GM04503 (cell line): ENCODE measurements around the gene ATP2A3.
A peak's percentile ranks its signal among the peaks of the same experiment; 100 is the strongest.

ENCODE experiments used
- DNase-seq: peaks from one replicate; pipeline ENCODE4 v3.0.0-alpha.2; 2012; ENCODE audit warnings: low read depth

Gene ATP2A3

DNA sequence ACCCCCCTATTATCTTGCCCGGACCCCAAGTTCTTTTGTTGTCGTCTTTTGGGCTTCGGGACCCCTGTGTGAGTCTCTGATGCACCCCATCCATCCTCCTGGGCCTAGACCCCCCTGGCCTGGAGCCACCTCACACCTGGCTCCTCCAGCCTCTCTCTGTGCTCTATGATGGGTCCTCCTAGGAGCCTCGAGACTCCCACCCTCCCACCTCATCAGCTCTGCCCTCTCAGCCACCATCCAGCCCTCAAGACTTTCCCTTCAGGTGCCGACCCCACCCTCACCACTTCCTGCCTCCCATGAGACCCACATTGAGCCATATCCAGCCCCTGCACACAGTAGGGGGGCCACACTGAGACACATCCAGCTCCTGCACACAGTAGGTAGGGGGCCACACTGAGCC lies 8.7 kb upstream of the ATP2A3 start:
- no peak for DNase-seq

DNA sequence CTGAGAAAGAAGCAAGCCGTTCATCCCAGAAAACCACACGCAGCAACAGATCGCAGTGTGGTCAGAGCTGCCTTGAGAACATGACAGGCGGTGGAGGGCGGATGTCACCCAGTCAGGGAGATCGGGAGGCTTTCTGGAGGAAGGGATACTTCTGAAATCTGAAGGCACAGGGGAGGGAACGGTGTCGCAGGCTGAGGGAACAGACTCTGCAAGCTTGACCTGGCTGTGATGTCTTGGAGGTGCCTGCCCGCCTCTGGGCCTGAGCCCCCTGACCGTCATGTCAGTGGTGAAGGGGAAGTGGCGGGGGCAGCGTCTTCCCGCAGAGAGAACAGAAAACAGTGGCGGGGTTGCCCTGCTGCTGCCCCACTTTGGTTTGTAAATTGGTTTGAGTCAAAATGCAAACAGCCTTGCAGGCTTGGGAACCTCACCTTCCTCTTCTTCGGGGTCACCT lies 8.1 kb upstream of the ATP2A3 start:
- DNase-seq, result no peak

DNA sequence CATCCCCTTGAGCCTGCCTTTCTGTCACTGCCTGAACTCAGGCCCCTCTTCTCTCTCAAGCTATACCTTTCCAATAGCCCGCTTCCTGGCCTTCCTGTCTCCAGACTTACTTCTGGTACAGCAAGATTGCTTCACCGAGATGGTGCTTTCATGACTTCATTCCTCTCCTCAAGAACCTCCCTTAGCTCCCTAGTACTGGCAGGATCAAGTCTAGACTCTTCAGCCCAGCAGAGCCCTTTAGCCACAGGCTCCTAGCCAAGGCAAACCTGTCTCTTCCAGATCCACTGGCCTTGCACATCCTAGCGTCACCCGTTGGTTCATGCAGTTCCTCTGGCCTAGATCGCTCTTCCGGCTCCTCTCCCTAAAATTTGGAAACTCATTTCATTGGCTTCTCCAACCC lies 6.4 kb upstream of the ATP2A3 start:
- DNase-seq, result no peak

GRCh38 chr17:3969963-3970362 lies 5.7 kb upstream of the ATP2A3 start:
- DNase-seq, result no peak

- DNase-seq, result no peak
Observed at GRCh38 chr17:3968886-3969524, 4.8 kb upstream of the ATP2A3 start.

GRCh38 chr17:3968015-3968414 lies 3.8 kb upstream of the ATP2A3 start:
- no peak for DNase-seq

GRCh38 chr17:3966720-3967363 lies 2.6 kb upstream of the ATP2A3 start:
- DNase-seq, result no peak

DNA sequence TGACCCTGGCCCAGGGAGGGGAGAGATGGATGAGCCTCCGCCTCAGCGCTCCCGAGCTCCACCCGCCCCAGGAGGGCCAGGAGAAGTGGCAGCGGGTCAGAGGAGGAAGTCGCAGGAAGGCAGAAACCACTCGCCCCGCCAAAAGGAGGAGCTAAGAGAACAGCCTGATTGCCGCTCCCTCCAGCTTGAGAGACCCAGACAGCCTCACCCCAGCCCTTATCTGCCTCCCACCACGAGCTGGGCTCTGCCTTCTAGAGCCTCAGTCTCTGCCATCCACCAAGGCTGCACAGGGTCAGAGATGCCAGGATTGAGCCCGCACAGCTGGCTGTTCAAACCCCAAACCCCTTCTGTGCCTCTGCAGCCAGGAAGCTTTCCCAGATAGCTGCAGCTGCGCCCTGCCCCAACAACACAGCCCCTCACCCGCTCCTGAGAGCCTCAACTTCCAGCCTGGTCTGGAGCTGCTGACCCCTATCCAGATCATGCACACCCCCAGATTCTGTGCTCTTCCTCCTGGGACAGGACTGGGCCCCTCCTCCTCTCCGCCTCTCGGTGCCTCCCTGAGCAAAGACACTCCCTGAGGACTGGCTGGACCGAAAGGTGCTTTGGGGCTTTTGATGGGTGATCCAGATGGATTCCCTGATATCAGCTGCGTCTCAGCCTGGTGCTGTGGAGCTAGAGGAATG lies 1.0 kb upstream of the ATP2A3 start:
- no peak for DNase-seq

GRCh38 chr17:3963237-3964201 lies 718 bp downstream of the ATP2A3 start:
- DNase-seq, result no peak

DNA sequence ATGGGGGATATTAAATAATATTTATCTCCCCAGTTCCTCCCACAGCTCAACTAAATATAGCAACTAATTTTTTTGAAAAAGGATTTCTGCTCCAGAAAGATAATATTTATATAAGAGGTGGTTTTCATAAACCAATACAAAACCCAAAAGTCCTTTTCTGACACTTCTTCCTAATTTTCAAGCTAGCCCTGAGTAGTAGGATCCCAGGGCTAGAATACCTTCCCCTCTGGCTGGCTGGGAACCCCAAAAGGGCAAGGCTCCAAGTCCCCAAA lies 1.3 kb downstream of the ATP2A3 start:
- DNase-seq, result no peak

DNA sequence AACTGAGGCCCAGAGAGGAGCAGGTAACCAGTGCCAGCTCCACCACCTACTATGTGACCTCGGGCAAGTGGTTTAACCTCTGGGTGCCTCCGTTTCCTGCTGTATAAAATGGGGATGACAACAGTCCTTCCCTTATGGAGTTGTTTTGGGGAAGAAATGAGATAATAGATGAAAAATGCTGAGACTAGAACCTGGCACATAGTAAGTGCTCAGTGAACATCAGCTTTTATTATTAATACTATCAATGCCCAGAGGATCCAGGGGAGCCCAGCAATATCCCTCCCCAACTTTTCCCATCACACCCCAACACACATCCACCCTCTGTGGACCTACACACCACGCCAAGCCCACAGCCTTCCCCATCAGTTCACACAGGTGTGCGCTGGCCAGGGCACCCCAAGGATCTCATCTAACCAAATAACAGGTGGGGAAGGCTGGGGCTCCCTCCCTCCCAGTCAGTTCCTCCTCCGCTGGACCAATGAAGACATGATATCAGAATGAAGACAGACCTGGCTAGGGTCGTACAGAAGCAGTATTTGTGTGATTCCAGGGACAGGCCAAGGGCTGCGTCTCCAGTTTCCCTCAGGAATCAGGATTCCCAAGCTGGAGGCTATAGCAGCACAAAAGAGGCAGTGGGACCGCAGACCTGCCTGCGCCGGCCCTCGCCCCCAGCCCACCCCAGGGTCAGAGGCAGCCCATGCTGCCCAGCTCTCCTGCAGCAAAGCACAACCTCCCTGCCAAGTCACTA lies 1.8 kb downstream of the ATP2A3 start:
- DNase-seq, result no peak

DNA sequence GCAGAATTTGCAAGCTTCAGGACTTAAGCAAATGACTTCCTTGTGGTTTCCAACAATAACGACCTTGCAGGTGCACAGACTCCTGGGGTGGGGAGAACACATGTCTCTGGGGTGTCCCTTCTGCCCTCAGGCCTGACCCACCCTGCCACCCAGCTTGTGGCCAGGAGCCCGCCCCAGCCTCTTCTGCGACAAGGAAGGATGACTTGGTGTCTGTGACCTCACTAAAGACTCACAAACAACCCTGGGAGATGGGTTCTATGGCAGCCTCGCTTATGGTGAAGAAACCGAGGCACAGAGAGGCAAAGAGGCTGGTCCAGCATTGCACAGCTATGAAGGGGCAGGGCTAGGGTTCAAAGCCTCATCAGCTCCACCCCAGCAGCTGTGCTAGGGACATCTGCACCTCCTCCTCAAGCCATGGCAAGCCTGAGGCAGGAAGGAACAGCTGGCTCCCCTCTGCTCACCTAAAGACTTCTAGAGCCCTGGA lies 2.6 kb downstream of the ATP2A3 start:
- DNase-seq, result no peak

DNA sequence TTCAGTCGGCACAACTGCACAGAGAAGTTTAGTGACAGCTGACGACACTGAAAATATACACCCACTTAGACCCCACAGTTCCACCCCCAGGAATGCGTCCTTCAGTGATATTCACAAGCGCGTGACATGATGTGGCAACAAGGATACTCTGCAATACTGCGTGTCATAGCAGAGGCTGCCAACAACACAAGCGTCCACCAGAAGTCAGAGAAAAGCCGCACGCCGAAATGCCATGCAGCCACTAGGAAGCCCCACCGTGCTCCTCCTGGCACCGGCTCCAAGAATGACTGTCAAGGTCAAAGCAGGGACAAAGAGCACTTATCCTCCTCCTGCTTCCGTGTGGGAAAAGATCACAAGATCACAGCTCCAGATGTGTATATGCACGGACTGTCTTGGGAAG lies 3.5 kb downstream of the ATP2A3 start:
- peak; percentile 51 for DNase-seq

DNA sequence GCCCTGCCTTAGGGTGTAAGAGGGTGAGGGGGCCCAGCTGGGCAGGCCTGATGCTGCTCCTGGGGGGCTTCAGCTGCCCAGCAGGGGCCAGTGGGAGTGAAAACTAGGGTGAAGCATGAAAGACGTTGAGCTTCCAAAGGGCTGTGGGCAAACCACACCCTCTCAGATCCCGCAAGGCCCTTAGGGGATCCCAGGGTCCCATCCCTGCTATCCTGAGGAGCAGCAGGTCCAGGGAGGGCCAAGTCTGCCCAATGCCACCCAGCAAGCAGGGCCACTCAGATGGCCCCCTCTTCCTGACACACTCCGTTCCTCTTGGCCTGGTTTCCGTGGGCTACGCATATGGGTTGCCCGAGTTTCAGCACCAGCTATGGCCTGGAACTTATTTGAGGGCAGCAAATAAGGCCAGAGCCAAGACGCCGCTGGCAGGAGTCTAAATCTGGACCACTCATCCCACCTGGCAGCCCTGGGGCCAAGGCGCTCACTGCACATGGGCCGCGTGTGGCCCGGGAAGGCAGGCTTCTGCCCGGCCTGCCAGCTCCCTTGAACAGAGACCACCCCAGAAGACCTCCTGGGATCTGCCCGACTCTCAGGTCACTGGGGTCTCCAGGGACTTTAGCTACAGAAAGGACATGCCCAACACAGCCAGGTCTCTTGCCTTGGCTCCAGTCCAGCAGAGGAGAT lies 4.2 kb downstream of the ATP2A3 start:
- DNase-seq, result no peak

DNA sequence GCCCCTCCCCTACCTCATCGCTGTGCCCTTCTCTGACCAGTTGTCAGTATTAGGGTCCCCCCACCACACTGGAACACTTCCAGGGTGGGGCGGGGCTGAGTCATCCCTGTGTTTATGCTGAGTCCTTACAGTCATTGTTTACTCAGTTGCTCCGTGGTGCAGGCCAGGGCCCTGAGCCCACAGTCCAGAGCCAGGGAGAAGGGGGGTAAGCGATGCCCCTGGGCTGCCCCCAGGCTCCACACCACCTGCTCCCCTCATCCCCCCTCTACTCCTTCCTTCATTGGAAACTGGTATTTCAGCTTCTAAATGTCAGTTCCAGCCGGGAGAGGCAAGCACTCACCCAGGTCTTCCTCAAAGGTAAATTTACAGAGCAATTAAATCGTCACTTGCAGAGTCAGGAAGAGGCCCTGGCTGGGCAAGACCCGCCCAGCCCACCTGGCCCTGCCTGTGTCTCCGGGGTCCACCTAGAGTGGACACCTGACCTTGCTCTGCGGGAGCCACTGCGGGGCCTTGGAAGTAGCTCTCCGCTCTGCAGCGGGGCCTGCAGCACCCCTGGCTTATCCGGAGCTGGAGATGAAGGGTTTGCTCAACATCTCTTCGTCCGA lies 4.8 kb downstream of the ATP2A3 start:
- no peak for DNase-seq

DNA sequence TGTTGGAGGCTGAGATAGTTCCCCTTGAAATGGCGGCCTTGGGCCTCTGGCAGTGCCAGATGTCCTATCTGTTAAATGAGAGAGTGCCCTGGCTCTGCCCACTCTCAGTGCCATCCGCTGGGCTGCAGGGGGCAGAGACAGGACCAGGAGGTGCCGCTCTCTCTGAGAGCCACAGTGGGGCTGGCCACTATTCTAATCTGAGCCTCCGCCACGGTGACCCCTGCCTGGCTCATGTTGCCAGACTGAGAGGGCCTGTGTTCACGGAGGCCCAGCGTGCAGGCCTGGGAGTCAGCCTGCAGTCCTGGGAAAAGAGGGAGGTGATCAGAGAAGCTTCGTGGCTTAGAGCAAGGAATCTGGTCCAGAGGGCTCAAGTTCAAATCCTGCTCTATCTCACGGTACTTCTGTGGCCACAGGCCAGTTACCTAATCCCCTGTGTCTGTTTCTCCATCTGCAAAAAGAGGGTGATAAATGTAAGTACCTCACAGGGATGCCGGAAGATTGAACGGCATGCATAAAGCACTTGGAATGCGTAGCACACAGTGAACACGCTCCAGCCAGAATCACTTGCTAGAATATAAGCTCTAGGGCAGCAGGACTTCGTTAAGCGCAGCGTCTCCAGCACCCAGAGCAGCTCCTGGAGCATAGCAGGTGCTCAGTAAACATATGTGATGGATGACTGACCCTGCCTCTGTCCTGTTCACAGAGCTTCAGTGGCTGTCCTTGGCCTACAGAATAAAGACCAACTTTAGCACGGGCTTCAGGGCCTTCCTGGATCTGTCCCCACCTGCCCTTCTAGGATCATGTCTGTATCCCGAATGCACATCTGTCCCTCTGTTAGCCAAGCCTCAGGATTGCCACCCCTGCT lies 6.3 kb downstream of the ATP2A3 start:
- DNase-seq, result no peak

- DNase-seq, result no peak
Observed at GRCh38 chr17:3956983-3957382, 7.3 kb downstream of the ATP2A3 start.

DNA sequence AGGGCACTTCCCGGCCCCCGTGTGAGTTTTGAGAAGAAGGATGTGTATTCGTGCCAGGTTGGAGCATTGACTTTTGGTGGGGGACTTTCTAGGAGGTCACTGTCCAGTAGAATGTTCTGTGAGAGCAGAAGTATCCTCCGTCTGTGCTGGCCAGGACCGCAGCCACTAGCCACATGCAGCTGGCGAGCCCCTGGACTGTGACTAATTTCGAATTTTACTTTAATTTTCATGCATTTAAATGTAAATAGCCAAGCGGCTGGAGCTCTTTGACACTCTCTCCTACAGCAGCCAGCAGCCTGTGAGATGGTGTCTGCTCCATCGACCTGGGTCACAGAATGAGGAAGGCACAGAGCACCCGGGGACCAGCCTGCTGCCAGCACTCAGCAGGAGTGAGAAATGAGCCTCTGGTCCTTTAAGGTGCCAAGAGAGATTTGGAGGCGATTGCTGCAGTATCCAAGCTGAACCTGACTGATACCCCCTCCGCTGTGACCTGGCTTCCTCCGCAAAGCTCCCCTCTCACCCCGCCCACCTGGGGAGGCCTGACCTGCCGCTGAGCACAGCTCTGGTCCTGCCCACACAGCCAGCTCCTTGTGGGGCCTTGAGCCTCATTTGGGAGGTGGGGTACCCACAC lies 7.8 kb downstream of the ATP2A3 start:
- DNase-seq, result no peak

- DNase-seq, result no peak
Observed at GRCh38 chr17:3955673-3955988, 8.6 kb downstream of the ATP2A3 start.
